Adrenal gland (tissue), 12 donors: Measurements from ENCODE around the gene TNIK. TPM values are rescaled to one million over a fixed set of nuclear protein-coding genes. Genes with fewer than 3 reads are reported as not detected.
"Not testable (repeated sequence)": the region's sequence is repeated elsewhere in the genome, so short reads cannot be mapped to it uniquely, and the experiment has no call there.

Experiments used
- DNase-seq, 7 donors: peaks; one replicate each; pipeline ENCODE4 v3.0.0-alpha.2; 2019 to 2020
- H3K27ac ChIP-seq, 5 donors: fragments of 200-600 bp; sonication (generic) in 4 of 5; 1 replicate in 3 of 5; 2 replicates in 2 of 5; pipeline versions ENCODE4 v1.5.1 to v1.8.0; 2016 to 2020; ENCODE audit warnings: mild to moderate bottlenecking in 1 of 5
- H3K27me3 ChIP-seq: fragments of 200-600 bp; 2 replicates; pipeline ENCODE4 v1.8.0; 2021
- H3K36me3 ChIP-seq, 2 donors: fragments of 200-600 bp; replicated peaks in 1 of 2; 1 replicate in 1 of 2; 2 replicates in 1 of 2; pipeline versions ENCODE4 v1.5.1 to v1.8.0; 2018 to 2022
- H3K4me1 ChIP-seq, 2 donors: fragments of 200-600 bp; replicated peaks in 1 of 2; 1 replicate in 1 of 2; 2 replicates in 1 of 2; pipeline versions ENCODE4 v1.5.1 to v1.8.0; 2018 to 2021
- H3K4me3 ChIP-seq, 4 donors: fragments of 200-600 bp; sonication (generic) in 3 of 4; one replicate each; pipeline ENCODE4 v1.5.1; 2016 to 2018
- H3K9me3 ChIP-seq, 3 donors: fragments of 200-600 bp; sonication (generic) in 1 of 3; replicated peaks in 1 of 3; 1 replicate in 2 of 3; 2 replicates in 1 of 3; pipeline versions ENCODE4 v1.5.1 to v1.8.0; 2016 to 2021
- POLR2A ChIP-seq, 2 donors: fragments of 450-650 bp; IDR thresholded peaks; one replicate each; pipeline ENCODE4 v1.6.1; 2017; ENCODE audit warnings: antibody characterized with exemption in 2 of 2, mild to moderate bottlenecking in 2 of 2, moderate library complexity in 1 of 2
- WGBS, 4 donors: extraction: QIAGEN DNeasy Blood & Tissue Kit in 2 of 4; methylation state at CpG; one replicate each; pipeline versions ENCODE4 v1.1.5 to v1.1.7; 2013 to 2017; 5-methylcytosine and 5-hydroxymethylcytosine counted together
- intact Hi-C, 2 donors: fragments of 100-400 bp; cut with DNase I; formaldehyde crosslinking; loops; one replicate each; pipeline versions ENCODE4 v1.14.1 to v1.15.0; 2022 to 2023
- polyA plus RNA-seq, 3 donors: library from polyadenylated mRNA; stranded (reverse); fragments of 200-250 nt in 2 of 3; fragments of 350-450 nt in 1 of 3; fragmentation: Illumina TruSeq in 1 of 3; extraction: RNeasy Lipid Tissue Mini Kit (QIAGEN cat#74804) in 1 of 3; gene quantifications; one replicate each; pipeline ENCODE4 v1.2.3, GENCODE V29; 2013 to 2014
- total RNA-seq, 9 donors: library from RNA; depleted of rRNA in 4 of 9; stranded (reverse); fragments of >200 nt in 4 of 9; fragments of 120-200 nt in 1 of 9; fragmentation: NEBNext Ultra II Directional in 1 of 9; extraction: Animal tissue kit (Norgen Biotek cat#: 25700) in 1 of 9; gene quantifications; one replicate each; pipeline versions ENCODE4 v1.1.0 to v1.2.4, GENCODE V29; 2013 to 2023
- TF ChIP-seq, protein P1 (sequence below), 6 experiments: fragments of 450-650 bp in 4 of 6; fragments of 200-600 bp in 2 of 6; sonication (generic) in 1 of 6; IDR thresholded peaks; 1 replicate in 5 of 6; 2 replicates in 1 of 6; pipeline versions ENCODE4 v1.5.1 to v1.8.0; 2016 to 2021; ENCODE audit warnings: antibody characterized with exemption in 6 of 6, mild to moderate bottlenecking in 2 of 6, moderate library complexity in 1 of 6
- donor health status: healthy with polysubstance abuse.
- donor health status: Bipolar disorder and iron deficiency.
- donor health status: DM: yes; HTN: yes; CAD: no.
- donor health status: DM: no; HTN: no; CAD: no.
- donor health status: DM: no; HTN: no; CAD: no.
- donor health status: DM: yes; HTN: yes; CAD: no.

The TNIK gene
- total and polyA plus RNA-seq, 12 donors: 4.9 to 33.1 (median 10.7) TPM

DNA sequence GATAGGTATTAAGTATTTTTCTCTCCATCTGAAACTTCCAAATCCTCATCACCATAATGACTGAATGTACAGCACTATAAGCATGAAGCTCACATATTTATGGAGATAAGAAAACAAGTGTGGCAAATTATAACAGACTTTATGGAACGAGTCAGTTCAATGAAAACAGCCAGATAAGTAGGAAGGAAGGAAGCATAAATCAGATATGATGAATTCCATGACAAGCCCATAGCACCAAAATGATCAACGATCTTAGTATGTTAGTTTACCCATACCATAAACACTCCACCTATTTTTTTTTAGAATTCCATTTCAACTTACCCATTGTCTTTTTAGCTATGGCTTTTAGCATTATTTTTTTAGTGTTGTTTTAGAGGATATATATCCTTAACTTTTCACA is 169.5 kb downstream of the TNIK start:
- Histone ChIP-seq H3K9me3 (no peaks in the 10 kb centered on the region), H3K27me3 (no peaks in the 10 kb centered on the region), H3K27ac (no peak overlapping the region), H3K4me1 (peaks cover 0 to under 1% of the 10 kb centered on the region in 2 donors), H3K4me3 (no peak overlapping the region), H3K36me3 (no peaks in the 10 kb centered on the region)
- TF ChIP-seq POLR2A (IDR thresholded peaks at IDR 0.05): no peak
- TF ChIP-seq, protein P1, sequence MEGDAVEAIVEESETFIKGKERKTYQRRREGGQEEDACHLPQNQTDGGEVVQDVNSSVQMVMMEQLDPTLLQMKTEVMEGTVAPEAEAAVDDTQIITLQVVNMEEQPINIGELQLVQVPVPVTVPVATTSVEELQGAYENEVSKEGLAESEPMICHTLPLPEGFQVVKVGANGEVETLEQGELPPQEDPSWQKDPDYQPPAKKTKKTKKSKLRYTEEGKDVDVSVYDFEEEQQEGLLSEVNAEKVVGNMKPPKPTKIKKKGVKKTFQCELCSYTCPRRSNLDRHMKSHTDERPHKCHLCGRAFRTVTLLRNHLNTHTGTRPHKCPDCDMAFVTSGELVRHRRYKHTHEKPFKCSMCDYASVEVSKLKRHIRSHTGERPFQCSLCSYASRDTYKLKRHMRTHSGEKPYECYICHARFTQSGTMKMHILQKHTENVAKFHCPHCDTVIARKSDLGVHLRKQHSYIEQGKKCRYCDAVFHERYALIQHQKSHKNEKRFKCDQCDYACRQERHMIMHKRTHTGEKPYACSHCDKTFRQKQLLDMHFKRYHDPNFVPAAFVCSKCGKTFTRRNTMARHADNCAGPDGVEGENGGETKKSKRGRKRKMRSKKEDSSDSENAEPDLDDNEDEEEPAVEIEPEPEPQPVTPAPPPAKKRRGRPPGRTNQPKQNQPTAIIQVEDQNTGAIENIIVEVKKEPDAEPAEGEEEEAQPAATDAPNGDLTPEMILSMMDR (IDR thresholded peaks at IDR 0.05): no peak
- DNase-seq: no peak
- intact Hi-C loops: no loop called here
- 23 to 32% (median 30%) methylated on average over 2 of the region's 2 CpGs for WGBS, 4 donors

DNA sequence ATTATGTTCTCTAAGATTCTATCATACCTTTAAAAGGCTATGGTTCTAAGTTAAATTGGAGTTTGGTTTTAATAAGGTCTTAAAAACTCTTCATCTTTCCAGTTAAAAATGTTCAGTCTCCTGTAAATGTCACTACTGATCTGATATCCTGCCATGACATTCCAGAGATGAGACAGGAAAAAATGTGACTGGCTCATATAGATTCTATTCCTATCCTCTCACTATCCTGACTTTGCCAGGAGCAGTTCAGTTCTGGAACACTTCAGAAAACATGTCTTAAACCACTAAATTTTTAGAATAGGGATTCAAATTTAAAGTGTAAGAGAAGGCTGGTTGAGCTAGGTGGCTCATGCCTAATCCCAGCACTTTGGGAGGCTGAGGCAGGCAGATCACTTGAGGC is 170.9 kb downstream of the TNIK start:
- Histone ChIP-seq H3K36me3 (no peaks in the 10 kb centered on the region), H3K4me3 (no peak overlapping the region), H3K27ac (no peak overlapping the region), H3K9me3 (no peaks in the 10 kb centered on the region), H3K4me1 (no peaks in the 10 kb centered on the region), H3K27me3 (no peaks in the 10 kb centered on the region)
- intact Hi-C loops: no loop called here
- TF ChIP-seq, protein P1 (IDR thresholded peaks at IDR 0.05): no peak
- TF ChIP-seq POLR2A (IDR thresholded peaks at IDR 0.05): no peak
- DNase-seq: no peak

DNA sequence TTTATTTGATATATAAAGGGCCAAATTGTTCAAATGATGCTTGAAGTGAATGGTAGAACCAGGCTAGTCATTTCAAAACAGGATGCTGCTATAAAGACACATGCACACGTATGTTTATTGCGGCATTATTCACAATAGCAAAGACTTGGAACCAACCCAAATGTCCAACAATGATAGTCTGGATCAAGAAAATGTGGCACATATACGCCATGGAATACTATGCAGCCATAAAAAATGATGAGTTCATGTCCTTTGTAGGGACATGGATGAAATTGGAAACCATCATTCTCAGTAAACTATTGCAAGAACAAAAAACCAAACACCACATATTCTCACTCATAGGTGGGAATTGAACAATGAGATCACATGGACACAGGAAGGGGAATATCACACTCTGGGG is 172.4 kb downstream of the TNIK start:
- intact Hi-C loops, H3K4me1 ChIP-seq: not testable (repeated sequence)
- WGBS, 4 donors: 87 to 91% (median 90%) methylated on average over 3 of the region's 3 CpGs

DNA sequence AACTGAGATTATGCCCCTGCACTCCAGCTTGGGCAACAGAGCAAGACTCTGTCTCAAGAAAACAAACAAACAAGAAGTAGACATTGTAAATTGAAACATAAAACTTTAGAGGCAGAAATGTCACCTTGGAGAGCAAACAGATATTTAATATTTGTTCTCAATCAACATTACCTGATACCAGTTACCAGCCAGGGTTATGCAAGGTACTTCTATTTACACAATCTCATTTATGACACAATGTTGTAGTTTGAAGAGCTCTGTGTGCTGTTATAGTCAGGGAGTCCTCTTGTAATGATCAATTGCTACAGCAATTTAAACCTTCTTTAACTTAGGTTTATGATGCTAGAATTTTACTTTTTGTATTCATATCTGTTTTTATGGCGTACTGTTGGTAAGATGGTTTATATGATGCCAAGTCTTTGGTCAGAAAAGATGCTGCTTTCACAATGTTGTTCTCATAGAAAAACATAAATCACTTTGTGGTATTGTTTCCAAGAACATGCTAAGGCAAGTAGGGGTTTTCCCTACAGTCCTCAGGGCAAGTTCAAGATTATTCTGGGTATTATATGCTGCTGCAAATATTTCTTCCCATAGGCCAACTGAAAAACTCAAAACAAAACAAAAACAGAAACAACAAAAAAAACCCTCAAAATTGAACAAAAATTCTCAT is 173.5 kb downstream of the TNIK start:
- H3K27ac ChIP-seq: no peak overlapping the region

More for the DNA sequence above, 172.4 kb downstream of the TNIK start:
- DNase-seq, H3K4me3 ChIP-seq, H3K27ac ChIP-seq, H3K9me3 ChIP-seq, H3K27me3 ChIP-seq, H3K36me3 ChIP-seq: not testable (repeated sequence)

More for the DNA sequence above, 173.5 kb downstream of the TNIK start:
- H3K4me1 ChIP-seq: peaks cover 5 to 15% of the 10 kb centered on the region in 2 donors
- no peaks in the 10 kb centered on the region for H3K27me3 ChIP-seq
- intact Hi-C loops: no loop called here
- H3K9me3 ChIP-seq: no peaks in the 10 kb centered on the region
- H3K36me3 ChIP-seq: no peaks in the 10 kb centered on the region
- WGBS, 4 donors: 63 to 80% (median 77%) methylated on average over 1 of the region's 1 CpG
- no peak overlapping the region for H3K4me3 ChIP-seq
- TF ChIP-seq, protein P1 (IDR thresholded peaks at IDR 0.05): no peak
- TF ChIP-seq POLR2A (IDR thresholded peaks at IDR 0.05): no peak
- no peak for DNase-seq
